Fibroblast of skin of right biceps (primary cell): ENCODE data around the gene BOC.

ENCODE experiments used
- DNase-seq: peaks from one replicate; pipeline ENCODE4 v3.0.0-alpha.2; 2013

The BOC gene

DNA sequence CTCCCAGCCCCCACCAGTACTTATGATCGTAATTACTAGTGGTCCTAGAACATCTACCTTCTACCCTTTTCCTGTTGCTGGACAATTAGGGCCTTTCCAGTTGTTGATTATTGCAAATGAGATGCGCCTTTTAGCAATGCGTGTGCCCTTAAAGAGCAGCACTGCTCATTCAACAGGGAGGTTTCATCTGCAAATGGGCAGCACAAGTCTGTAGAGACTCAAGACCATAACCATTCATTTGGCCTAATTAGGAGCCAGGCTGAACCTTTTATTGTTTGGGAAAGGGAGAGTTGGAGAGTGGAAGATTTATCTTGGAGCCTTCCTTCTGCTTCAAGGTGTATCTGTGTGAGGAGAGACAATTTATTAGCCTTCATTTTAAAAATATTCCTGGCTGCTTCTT lies 42.3 kb downstream of the BOC start:
- no peak for DNase-seq

DNA sequence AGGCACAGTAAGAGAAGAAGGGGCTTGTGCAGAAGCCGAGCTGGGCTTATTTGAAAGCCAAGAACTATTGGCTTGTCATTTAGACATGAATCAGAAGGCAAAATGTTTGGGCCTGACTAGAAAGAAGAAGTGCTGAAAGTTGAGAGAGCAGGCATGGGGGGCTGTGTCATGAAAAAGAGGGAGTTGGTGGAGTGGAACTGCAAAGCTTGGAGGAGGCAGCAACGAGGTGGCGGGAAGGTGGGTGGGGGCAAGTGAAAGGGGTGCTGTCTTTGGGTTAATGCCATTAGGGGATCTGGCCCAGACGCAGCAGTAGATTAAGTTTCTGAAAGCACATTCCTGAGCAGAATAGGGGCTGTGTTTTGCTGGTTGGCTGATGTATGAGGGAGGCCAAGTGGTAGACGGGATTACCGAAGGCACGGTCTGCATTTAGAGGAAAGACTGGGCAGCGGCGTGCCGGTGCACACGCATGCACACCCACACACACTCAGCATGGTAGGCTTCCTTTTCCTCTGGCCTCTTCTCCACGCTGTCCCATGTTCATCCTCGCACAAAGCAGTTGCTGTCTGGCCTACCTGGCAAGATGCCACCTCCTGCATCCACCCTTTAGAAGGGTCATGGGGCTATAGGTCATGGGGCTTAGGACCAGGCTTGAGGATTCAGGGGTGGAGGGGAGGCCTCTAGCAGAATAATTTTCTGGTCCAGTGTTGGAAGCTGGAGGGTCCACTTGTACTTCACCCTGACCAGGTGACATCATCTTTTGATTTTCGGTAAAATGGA lies 43.0 kb downstream of the BOC start:
- no peak for DNase-seq

DNA sequence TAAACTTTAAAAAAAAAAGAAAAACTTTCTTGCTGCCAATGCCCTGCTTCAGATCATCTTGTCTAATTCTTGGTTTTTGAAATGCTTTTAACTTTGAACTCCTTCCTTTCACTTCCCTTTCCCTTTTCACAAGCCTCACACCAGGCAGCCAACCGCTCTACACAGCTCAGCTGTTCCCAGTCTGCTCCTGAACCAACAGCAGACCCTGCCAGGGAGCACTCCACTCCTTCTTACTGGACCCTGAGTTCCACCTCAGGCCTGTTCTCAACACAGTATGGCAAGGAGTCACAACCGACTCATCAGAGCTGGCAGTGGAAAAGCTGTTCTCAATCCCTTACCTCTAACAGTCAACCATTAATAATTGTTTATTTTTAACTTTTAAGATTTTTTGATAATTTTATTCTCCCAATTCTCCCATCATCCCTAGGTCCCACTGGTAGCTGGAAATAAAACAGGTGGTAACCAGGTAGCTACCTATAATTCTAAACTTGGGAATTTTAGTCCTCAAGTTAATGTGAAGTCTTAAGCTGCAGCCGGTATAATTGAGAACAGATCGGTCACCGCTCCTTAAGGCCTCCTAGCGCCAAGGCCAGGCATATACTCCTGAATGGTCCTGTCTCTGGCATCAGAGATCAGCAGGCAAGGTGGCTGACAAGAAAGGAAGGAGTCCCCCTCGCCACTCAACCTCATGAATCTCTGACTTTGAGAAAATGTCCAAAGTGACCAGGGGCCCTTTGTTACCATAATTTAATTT lies 43.9 kb downstream of the BOC start:
- peak; percentile 31 for DNase-seq

DNA sequence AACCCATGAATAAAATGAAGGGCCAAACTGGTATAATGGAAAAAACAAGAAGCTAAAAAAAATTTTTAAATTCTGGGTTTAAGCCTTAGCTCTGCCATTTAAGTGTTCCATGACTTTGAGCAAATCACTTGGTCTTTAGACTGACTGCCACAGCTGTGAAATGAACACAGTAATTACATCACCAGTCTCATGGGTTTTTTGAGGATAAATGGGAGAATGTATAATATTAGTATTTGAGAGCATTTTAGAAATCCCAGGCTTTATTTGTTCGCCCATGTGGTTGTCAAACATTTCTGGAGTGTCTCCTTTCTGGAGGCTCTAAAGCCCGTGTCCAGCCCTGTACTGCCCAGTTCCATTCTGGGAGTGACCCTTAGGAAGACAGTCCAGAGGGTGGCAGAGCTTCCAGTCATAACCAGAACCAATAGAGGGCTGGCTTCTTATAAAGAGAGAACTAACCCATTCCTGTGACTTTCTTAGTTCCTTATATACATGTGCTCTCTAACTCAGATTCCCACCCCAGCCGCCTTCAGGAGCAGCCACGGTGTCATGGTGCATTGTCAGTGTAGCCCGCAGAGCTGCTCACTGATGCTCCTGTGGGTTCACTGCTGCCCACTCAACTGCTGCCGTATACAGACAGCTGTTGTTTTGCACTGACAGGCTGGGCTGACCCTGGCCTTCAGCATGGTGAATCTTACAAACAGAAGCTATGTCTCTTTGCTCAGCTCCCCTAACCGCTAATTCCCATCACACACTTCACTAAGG lies 44.7 kb downstream of the BOC start:
- DNase-seq: no peak

DNA sequence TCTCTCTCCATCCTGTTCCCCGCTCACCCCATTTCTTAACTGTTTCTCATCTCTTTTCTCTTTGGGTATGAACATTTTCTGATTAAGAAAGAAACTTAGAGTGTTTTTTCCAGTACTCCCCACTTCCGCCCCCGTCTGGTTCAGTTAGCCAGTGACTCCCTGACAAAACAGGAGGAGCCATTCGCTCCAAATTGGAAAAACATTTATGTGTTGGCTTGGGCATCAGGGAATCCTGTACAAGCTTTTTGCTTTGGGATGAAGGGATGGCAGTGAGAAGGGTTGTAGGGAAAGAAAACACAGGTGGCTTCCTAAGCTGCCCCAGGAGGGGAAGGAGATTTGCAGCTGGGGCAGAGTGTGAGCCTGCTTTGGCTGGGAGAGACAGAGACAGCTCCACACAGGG lies 47.0 kb downstream of the BOC start:
- no peak for DNase-seq

- DNase-seq: no peak
Observed at GRCh38 chr3:113259196-113259595, 47.8 kb downstream of the BOC start.

- DNase-seq: peak; percentile 28
Observed at GRCh38 chr3:113261063-113261625, 49.8 kb downstream of the BOC start.

- DNase-seq: peak; percentile 53
Observed at GRCh38 chr3:113261626-113262303, 50.4 kb downstream of the BOC start.

DNA sequence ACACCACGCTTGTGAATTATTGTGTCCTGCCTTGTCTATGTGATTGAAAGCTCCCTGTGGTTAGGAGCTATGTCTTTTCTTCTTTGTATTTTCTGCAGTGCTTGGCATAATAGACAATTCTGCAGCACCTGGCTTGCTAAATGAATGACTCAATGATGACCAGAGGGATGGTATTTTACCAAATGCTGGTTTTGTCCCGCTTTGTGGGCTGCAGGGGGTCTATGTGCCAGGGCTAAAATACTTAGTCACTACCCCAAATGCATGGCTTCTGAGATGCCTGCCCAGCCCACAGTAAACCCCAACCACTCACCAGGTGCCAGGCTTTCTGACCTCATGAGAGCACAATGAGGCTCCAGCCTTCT lies 50.9 kb downstream of the BOC start:
- DNase-seq: no peak

GRCh38 chr3:113263020-113263419 lies 51.7 kb downstream of the BOC start:
- DNase-seq: no peak

- no peak for DNase-seq
Observed at GRCh38 chr3:113263778-113264177, 52.4 kb downstream of the BOC start.

DNA sequence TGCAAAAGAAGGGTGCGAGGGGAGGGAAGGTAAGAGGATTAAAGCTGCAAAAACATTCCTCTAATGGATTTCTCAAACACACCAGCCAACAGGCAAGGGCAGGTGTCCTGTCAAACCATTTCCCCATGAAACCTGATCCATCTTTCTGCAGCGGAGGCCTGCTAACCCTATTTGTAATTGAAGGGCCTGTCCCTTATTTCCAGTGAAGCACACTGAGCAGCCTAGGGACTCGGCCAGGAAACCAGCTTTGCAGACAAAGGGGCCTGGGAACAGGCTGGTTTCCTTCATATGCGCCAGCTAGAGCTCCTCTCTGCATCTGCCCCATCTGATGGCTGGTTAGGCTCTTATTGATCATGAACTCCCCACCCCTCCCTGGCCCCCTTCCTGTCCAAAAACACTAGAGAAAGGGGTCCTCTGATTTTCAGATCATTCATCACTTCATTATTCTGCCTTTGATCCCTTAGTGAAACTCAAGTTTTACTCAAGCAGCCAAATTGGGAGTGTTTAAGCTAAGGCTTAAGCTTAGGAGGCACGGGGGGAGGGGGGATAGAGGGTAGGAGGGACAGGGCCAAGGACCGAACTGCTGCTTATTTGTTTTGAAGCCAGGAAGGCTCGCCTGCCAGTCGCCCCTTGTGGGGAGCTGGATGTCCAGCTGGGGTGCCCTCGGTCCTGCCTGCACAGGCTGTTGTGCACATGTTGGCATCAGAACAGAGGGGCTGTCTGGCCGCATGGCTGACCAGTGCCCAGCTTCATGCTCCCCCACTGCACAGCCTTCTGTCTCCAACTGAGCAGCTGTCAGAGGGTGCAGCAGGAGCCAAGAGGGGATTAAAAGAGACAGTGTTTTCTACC lies 53.1 kb downstream of the BOC start:
- no peak for DNase-seq

- DNase-seq: no peak
Observed at GRCh38 chr3:113265231-113265630, 53.9 kb downstream of the BOC start.

- DNase-seq: no peak
Observed at GRCh38 chr3:113266738-113267137, 55.4 kb downstream of the BOC start.

DNA sequence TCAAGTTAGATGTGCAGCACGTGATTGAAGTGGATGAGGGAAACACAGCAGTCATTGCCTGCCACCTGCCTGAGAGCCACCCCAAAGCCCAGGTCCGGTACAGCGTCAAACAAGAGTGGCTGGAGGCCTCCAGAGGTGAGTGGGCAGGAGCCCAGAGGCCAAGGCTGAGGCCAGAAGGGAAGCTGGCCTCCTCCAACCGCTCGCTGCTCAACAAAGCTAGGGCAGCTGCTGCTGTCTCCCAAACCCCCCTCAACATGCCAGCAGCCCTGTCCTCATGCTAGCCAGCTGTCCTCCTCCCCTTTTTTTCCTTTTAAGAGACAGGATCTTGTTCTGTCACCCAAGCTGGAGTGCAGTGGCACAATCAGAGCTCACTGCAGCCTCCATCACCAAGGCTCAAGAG lies 57.0 kb downstream of the BOC start:
- no peak for DNase-seq

- DNase-seq: no peak
Observed at GRCh38 chr3:113268942-113269341, 57.6 kb downstream of the BOC start.

GRCh38 chr3:113269661-113270060 lies 58.3 kb downstream of the BOC start:
- no peak for DNase-seq

- no peak for DNase-seq
Observed at GRCh38 chr3:113270068-113270467, 58.7 kb downstream of the BOC start.

DNA sequence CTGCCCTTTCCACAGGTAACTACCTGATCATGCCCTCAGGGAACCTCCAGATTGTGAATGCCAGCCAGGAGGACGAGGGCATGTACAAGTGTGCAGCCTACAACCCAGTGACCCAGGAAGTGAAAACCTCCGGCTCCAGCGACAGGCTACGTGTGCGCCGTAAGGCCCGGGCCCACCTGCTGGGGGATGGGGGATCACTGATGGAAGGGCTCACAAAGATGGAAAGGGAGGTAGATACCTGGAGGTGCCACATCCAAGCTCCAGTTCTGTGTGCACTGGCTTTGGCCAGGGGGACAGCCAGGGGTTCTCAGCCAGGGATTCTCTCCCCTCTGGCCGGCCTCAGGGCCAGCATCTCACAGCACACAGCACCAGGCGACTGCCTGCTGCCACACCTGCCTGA lies 59.4 kb downstream of the BOC start:
- DNase-seq: no peak

DNA sequence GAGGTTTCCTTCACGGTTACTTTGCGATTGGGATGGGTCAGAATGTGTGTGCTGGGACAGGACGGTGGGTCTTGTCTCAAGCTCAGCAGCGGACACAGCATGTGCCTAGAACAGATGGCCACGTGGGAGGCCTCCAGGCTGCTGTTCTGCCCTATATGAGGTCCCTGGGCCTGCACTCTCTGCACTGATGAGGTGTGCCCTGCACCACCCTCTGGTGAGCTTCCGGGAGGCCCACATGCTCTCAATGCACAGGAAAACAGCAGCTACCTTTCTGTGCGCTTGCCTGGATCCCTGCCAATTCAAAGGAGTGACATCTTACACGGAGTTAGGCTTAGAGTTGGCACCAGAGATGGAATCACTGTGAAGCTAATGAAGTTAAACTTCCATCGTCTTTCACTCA lies 59.8 kb downstream of the BOC start:
- DNase-seq: no peak

DNA sequence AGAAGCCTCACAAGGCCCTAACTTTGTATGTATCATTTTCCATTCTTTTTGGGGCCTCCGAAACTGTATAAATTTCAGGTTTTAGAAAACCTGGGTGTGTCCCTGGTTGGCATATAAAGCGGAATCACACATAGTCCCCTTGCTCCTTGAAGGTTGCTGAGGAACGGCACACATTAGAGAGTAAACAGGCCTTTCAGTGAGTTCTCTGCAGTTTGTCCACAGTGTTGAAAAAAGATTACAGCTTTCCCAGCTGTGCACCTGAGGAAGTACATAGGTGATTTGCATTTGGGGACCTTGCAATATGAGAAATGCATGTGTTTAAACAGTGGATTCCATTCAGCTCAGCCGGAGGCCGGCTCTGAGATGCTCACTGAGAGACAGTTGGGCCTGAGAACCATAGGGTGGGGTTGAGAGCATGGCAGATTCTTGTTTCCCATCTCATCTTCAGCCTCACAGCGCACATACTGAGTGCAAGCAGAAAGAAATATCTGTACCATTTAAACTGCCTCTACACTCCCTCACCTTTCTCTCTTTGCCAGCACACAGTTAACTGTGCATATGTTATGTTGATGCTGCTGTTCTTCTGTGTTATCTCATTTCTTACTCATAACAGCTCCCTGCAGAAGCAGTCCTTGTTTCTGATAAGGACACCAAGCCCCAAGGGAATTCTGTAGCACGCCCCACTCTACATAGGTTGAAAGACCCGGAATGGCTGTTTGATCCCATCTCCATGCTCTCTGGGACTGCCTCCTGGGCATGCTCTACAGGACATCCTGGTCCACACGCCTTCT lies 60.4 kb downstream of the BOC start:
- DNase-seq: no peak
